Erythroblast (primary cell): ENCODE results near the gene CD58.

Source experiments
- GATA1 ChIP-seq: IDR thresholded peaks from 2 replicates; pipeline ENCODE4 v1.6.1; 2011; ENCODE audit warnings: low read depth, mild to moderate bottlenecking, control low read depth, low read length, moderate library complexity
- POLR2A ChIP-seq: IDR thresholded peaks from 2 replicates; pipeline ENCODE4 v1.6.1; 2011; ENCODE audit warnings: mild to moderate bottlenecking, low read length

DNA sequence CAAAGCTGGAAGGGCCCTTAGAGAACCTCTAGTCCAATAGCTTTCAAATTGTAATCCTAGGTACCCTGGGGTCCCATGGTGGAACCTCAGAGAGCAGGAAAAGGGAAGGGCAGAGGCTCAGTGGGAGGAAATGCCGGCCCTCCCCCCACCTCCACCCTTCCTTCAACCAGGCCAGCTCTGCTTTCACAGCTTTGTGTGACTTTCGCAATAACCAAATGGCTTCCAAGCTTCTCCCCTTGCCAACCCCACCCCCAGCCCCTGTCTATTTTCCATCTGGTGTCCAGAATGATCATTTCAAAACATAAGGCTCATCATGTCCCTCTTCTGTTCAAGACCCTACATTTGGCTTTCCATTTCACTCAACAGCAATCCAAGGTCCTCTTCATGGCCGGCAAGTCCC lies 74.4 kb downstream of the CD58 start:
- TF ChIP-seq POLR2A = no peak
- no peak for TF ChIP-seq GATA1
